22Rv1 (cell line): ENCODE measurements around the gene PEAR1.

ENCODE experiments used
- H3K27ac ChIP-seq: fragments of 450-650 bp; 2 replicates; pipeline ENCODE4 v1.5.1; 2017
- ZFX ChIP-seq: fragments of 450-650 bp; IDR thresholded peaks from 2 replicates; pipeline ENCODE4 v1.6.1; 2017; ENCODE audit warnings: antibody characterized with exemption, borderline replicate concordance
- TF ChIP-seq, protein P1 (sequence below): fragments of 450-650 bp; IDR thresholded peaks from 2 replicates; pipeline ENCODE4 v1.5.1; 2017; ENCODE audit warnings: mild to moderate bottlenecking

The PEAR1 gene

DNA sequence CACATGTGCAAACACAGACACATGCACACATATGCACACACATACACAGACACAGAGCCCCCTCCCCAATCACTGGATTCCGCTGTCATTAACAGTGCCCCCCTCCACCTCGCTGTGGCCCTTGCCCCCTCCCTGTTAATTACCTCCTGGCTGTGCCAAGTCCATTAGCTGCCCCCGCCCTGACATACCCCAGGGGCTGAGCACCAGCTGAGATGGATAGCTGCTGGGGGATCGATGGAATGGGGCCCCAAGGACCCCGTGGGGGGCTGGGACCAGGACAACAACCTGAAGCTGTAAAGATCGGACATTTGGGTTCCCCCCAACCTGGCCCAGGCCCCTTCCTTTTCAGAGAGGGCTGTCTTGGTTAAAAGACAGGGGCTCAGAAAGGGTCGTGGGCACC is 9.6 kb upstream of the PEAR1 start:
- TF ChIP-seq, protein P1, sequence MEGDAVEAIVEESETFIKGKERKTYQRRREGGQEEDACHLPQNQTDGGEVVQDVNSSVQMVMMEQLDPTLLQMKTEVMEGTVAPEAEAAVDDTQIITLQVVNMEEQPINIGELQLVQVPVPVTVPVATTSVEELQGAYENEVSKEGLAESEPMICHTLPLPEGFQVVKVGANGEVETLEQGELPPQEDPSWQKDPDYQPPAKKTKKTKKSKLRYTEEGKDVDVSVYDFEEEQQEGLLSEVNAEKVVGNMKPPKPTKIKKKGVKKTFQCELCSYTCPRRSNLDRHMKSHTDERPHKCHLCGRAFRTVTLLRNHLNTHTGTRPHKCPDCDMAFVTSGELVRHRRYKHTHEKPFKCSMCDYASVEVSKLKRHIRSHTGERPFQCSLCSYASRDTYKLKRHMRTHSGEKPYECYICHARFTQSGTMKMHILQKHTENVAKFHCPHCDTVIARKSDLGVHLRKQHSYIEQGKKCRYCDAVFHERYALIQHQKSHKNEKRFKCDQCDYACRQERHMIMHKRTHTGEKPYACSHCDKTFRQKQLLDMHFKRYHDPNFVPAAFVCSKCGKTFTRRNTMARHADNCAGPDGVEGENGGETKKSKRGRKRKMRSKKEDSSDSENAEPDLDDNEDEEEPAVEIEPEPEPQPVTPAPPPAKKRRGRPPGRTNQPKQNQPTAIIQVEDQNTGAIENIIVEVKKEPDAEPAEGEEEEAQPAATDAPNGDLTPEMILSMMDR, result no peak
- no peak for TF ChIP-seq ZFX
- H3K27ac ChIP-seq, result no peak overlapping the region

DNA sequence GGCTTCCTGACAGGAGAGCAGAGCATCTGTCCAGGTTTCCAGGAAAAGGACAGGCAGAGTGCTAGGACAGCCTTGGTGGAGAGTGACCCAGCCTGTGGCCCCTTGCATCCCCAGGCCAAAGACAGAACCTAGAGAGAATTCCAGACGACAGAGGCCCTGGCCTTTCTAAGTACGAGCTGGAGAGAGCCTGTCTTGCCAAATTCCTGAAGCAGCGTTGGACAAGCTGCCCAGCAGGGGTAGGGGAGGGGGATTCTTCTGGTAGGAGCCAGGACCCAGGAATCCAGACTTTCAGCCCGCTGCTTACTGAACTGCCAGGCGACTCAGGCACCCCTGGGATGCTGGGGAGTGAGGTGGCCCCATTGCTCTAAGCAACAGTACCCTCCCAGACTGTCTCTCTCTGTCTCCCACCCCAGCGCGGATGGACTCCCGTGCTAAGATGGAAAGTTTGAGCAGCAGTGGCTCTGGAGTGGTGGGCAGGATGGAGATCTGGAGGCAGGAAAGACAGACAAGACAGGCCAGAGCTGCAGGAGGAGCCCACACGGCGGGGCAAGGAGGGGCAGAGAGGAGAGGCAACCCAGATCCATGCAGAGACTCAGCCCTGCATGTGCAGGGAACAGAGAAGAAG is 8.8 kb upstream of the PEAR1 start:
- TF ChIP-seq, protein P1, result no peak
- no peak for TF ChIP-seq ZFX
- no peak overlapping the region for H3K27ac ChIP-seq

DNA sequence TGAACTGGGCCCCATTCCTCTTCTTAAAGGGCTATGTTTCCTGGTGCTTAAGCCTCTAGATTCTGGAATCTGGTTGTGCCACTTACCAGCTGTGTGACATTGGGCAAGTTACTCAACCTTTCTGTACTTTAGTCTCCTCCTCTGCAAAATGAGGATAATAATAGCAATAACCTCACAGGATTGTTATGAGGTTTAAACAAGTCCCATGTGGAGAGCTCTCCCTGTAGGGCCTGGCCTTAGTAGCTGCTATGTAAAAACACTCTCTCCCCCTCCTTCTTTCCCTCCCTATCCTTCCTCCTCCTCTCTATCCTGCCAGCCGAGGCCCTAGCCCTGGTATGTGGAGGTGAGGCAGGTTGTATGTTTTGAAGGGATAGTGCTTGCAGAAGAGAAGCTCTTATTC is 8.2 kb upstream of the PEAR1 start:
- H3K27ac ChIP-seq, result no peak overlapping the region
- no peak for TF ChIP-seq ZFX
- TF ChIP-seq, protein P1, result no peak

DNA sequence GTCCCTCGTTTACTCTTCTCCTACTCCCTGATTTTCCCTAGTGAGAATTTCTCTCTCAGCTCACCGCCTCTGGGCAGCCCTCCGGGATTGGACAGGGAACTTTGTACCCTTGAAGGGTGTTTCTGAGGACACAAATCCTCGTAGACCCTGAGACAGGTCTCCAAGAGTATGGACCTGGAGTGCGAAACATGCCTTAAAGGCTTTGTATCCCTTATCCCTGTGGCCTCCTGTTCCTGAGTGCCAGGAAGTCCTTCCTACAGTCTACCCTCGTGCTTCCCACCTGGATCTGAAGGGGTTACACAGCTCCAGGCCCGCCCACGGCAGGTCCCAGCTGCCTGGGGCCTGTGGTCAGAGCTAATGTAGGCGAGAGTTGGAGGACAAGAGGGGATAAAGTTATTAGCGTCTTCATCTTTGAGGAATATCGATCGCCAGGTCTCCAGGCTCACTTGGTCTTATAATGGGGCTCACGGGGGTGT is 7.6 kb upstream of the PEAR1 start:
- TF ChIP-seq, protein P1, result no peak
- TF ChIP-seq ZFX, result no peak
- no peak overlapping the region for H3K27ac ChIP-seq

DNA sequence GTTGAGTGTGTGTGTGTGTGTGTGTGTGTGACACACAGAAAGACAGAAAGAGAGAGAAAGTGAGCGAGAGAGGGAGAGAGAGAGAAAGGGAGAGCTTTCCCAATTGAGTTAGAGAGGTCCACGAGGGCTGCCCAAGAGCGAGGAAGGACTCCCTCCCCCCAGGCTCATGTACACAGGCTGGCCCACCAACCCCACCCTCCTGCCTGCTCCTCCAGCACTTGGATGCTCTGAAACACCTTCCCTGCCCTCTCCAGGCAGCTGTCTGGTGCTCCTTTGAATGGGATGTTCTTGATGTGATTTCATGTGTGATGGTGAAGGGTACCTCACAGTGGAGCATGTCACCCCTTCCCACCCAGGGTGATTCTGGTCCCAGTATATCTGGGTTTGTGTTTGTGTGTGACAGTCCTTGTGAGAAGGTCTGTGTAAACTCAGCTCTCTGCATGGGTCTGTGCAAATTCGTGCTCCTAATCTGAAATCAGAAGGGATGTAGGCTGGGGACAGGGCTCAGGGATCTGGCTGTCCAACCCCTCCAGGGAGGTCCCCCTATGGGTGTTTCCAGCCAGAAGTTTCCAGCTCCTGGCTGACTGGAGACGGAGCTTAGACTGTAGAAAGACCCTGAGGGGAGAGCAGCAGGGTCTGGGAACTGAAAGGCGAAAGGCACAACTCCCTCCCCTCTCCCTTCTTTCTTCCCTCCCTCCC is 6.8 kb upstream of the PEAR1 start:
- H3K27ac ChIP-seq, result no peak overlapping the region
- TF ChIP-seq, protein P1, result no peak
- TF ChIP-seq ZFX, result no peak

DNA sequence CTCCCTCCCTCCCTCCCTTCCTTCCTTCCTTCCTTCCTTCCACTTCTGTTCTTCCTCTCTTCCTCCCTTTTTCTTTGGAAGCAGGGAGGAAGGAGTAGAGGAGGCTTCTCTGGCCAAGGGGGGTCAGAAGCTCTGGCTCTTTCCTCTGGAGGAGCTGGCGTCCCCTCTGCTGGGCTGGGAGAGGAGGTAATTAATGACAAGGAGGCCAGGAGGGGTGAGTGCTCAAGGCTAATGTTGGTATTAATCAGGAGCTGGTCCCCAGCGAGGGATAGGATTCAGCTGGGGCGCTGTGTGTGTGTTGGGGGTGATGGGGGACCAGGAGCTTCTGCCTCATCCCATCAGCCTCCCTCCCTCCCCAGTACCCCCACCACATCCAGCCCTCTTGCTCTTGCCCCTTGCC is 6.2 kb upstream of the PEAR1 start:
- H3K27ac ChIP-seq, result no peak overlapping the region
- TF ChIP-seq, protein P1, result no peak
- no peak for TF ChIP-seq ZFX

DNA sequence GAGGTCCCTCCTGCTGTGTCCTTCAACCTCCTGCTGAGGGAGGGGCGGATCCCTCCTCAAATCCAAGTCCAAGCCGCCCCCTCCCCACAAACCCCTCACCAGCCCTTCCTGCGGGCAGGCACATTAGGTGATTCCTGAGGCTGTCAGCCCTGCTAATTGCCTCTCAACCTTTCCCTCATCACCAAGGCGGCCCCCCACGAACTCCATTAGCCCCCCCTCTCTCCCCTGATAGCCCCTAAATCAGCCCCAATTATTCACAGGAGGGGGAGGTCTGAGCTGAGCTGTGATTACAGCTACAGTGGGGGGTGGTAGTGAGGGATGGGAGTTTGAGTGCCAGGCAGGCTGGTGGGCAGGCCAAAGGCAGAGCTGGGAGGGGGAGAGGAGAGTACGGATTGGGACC is 5.8 kb upstream of the PEAR1 start:
- no peak overlapping the region for H3K27ac ChIP-seq
- TF ChIP-seq, protein P1, result no peak
- TF ChIP-seq ZFX, result no peak
